ENCODE data around the gene ASB10. TPM values are rescaled to one million over a fixed set of nuclear protein-coding genes. Genes with fewer than 3 reads are reported as not detected.

ASB10 gene
- total and polyA plus RNA-seq, 2 of the 8 experiments (the other 6 are each of a cell fraction or from before 2014, with no cell fraction given), result not detected

- TF ChIP-seq CTCF (IDR thresholded peaks at IDR 0.05; ENCODE audit: control extremely low read depth in 1 of 3, insufficient read depth in 1 of 3, low read depth in 1 of 3, low read length in 3 of 3) (no peak), BRCA1 (IDR thresholded peaks at IDR 0.05; ENCODE audit: low read depth, low read length) (no peak), CHD2 (IDR thresholded peaks at IDR 0.05; ENCODE audit: low read length) (no peak), CEBPB (IDR thresholded peaks at IDR 0.05; ENCODE audit: low read depth, low read length) (no peak), RAD21 (IDR thresholded peaks at IDR 0.05 in 1 of 2, conservative IDR thresholded peaks at IDR 0.05 in 1 of 2; ENCODE audit: low read depth in 2 of 2, low read length in 2 of 2) (no peak), POLR2AphosphoS5 (IDR thresholded peaks at IDR 0.05; ENCODE audit: low read depth, low read length) (no peak), SP2 (IDR thresholded peaks at IDR 0.05; ENCODE audit: low read length) (no peak), CREB1 (IDR thresholded peaks at IDR 0.05) (no peak)
Measured at GRCh38 chr7:151202836-151203235, 15.8 kb upstream of the ASB10 start (continued).
